ENCODE data around the gene TTC1. TPM values are rescaled to one million over a fixed set of nuclear protein-coding genes. Genes with fewer than 3 reads are reported as not detected.

The TTC1 gene
- total and polyA plus RNA-seq, 11 donors: 58.9 to 115 (median 83.6) TPM

DNA sequence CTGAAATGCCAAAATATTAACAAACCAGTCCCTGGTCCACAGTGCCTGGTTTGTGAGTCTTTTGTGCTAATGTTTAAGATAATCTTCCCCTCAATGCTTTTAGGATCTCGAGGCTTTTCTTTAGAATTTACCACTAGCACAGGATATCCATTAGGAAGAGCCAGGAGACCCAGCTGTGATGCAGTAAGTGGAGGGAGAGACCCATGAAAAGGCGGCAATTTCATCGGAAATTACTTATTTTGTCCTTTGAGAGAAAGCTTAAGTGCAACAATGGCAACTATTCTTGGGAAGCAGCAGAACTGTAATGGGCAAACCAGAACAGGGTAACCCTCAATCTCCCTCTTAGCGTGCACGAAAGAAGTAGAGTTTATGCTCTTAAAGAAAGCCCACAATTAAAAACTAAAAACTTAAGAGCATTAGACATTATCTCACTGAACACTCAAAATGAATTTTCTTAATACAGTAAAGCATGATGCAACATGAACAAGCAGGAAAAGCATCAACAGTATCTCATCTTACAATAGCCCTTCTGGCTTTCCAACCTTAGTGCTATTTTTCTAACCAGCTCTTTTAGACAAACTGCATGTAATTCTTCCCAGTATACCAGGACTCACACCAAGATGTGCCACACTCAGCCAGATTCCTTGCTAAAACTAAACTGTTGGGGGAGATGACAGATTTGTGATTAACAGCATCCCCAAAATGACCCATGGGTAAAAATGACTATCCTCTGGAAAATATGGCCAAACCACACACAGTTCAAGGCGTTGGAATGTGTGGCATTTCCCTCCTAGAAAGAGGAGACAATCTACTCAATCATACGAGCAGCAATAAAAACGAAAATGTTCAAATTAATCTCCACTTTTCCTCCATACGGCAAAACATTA, 73.9 kb downstream of the TTC1 start:
- Histone ChIP-seq H3K27ac (no peak overlapping the region), H3K4me1 (peaks cover 0 to 11% (median 0%) of the 10 kb centered on the region in 12 donors), H3K9me3 (no peaks in the 10 kb centered on the region), H3K27me3 (no peaks in the 10 kb centered on the region), H3K36me3 (peaks cover 0 to 30% (median 9%) of the 10 kb centered on the region in 9 donors), H3K4me3 (no peak overlapping the region)
- no peak for TF ChIP-seq POLR2A (IDR thresholded peaks at IDR 0.05)
- TF ChIP-seq, protein P1, sequence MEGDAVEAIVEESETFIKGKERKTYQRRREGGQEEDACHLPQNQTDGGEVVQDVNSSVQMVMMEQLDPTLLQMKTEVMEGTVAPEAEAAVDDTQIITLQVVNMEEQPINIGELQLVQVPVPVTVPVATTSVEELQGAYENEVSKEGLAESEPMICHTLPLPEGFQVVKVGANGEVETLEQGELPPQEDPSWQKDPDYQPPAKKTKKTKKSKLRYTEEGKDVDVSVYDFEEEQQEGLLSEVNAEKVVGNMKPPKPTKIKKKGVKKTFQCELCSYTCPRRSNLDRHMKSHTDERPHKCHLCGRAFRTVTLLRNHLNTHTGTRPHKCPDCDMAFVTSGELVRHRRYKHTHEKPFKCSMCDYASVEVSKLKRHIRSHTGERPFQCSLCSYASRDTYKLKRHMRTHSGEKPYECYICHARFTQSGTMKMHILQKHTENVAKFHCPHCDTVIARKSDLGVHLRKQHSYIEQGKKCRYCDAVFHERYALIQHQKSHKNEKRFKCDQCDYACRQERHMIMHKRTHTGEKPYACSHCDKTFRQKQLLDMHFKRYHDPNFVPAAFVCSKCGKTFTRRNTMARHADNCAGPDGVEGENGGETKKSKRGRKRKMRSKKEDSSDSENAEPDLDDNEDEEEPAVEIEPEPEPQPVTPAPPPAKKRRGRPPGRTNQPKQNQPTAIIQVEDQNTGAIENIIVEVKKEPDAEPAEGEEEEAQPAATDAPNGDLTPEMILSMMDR (IDR thresholded peaks at IDR 0.05): no peak
- intact Hi-C loops (cut with DNase I): loop anchor here in 1 of 10 donors (5.0 kb wide), 1 partner anchor 264 kb away; no protein-coding TSS in a partner anchor
- DNase-seq: no peak
- 64 to 73% (median 68%) methylated on average over 9 of the region's 9 CpGs for WGBS, 4 donors
- ATAC-seq: peak in 2 of 4 donors; percentile 11 to 33

DNA sequence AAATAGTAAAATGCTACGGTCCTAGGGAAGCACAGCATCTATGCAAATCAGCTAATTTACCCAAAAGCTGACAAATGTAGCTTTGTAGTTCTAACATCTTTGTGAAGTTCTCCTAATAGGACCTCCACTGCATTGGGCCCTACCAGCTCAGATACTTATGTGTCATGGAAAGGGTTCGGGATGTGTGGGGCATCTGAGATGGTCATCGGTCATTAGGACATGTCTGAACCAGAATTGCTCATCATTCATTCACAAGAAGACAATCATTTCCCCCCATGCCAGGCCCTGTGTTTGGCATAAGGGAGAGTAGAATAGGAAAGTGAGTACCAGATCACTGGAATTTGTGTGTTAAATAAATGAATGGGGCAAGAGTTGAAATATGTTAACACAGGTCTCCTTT, 74.6 kb downstream of the TTC1 start:
- Histone ChIP-seq H3K4me1 (peaks cover 0 to 11% (median 0%) of the 10 kb centered on the region in 12 donors), H3K27me3 (no peaks in the 10 kb centered on the region), H3K36me3 (peaks cover 0 to 23% (median 3%) of the 10 kb centered on the region in 9 donors), H3K9me3 (no peaks in the 10 kb centered on the region), H3K4me3 (no peak overlapping the region), H3K27ac (no peak overlapping the region)
- intact Hi-C loops (cut with DNase I): loop anchor here in 1 of 10 donors (5.0 kb wide), 1 partner anchor 264 kb away; no protein-coding TSS in a partner anchor
- WGBS, 4 donors: 71 to 78% (median 75%) methylated on average over 3 of the region's 3 CpGs
- ATAC-seq: no peak
- TF ChIP-seq, protein P1 (IDR thresholded peaks at IDR 0.05): no peak
- TF ChIP-seq POLR2A (IDR thresholded peaks at IDR 0.05): no peak
- no peak for DNase-seq

DNA sequence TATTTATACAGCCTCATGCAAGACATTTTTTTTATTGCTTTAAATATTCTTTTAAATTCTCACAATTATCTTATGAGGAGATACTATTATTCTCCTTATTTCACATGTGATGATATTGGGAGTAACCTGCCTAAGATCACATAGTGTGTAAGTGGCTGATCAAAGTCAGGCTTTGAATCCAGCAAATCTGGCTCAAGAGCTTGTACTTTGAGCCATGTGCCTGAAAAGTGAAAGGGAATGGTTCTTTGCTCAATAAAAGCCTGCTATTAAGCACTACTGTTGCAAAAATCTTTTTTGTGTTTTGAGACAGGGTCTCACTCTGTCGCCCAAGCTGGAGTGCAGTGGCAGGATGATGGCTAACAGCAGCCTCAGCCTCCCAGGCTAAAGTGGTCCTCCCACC, 75.2 kb downstream of the TTC1 start:
- 92 to 100% (median 99%) methylated on average over 1 of the region's 1 CpG for WGBS, 4 donors

DNA sequence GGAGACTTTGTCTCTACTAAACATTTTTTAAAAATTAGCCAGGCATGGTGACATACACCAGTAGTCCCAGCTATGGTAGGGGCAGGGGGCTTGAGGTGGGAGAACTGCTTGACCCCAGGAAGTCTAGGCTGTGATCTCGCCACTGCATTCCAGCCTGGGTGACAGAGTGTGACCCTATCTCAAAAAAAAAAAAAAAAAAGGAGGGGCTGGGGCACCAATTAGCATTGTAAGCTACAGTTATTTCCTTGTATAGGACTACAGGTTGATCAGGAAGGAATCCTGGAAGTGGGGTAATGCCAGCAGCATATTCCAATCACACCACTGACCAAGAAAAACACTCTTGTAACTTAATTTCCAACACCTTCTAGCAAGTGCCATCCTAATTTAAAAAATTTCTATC, 78.3 kb downstream of the TTC1 start:
- peaks cover 0 to 22% (median 0%) of the 10 kb centered on the region in 12 donors for H3K4me1 ChIP-seq
- no peaks in the 10 kb centered on the region for H3K9me3 ChIP-seq
- ATAC-seq (no peak), DNase-seq (no peak)
- TF ChIP-seq, protein P1 (IDR thresholded peaks at IDR 0.05): no peak
- TF ChIP-seq POLR2A (IDR thresholded peaks at IDR 0.05): no peak
- no peak overlapping the region for H3K4me3 ChIP-seq
- 94 to 100% (median 98%) methylated on average over 1 of the region's 1 CpG for WGBS, 4 donors
- intact Hi-C loops (cut with DNase I): no loop called here
- H3K27ac ChIP-seq: no peak overlapping the region
- no peaks in the 10 kb centered on the region for H3K27me3 ChIP-seq
- peaks cover 0 to 14% (median 3%) of the 10 kb centered on the region in 9 donors for H3K36me3 ChIP-seq

More for the DNA sequence above, 75.2 kb downstream of the TTC1 start:
- no peak for DNase-seq
- H3K9me3 ChIP-seq: no peaks in the 10 kb centered on the region
- intact Hi-C loops (cut with DNase I): loop anchor here in 1 of 10 donors (5.0 kb wide), 1 partner anchor 263 kb away; no protein-coding TSS in a partner anchor
- ATAC-seq: no peak
- H3K27ac ChIP-seq: no peak overlapping the region
- no peaks in the 10 kb centered on the region for H3K27me3 ChIP-seq
- no peak overlapping the region for H3K4me3 ChIP-seq
- TF ChIP-seq, protein P1 (IDR thresholded peaks at IDR 0.05): no peak
- no peak for TF ChIP-seq POLR2A (IDR thresholded peaks at IDR 0.05)
- H3K36me3 ChIP-seq: peaks cover 0 to 18% (median 0%) of the 10 kb centered on the region in 9 donors
- H3K4me1 ChIP-seq: peaks cover 0 to 12% (median 0%) of the 10 kb centered on the region in 12 donors

All from heart left ventricle (tissue), 16 donors.